K562 (cell line): Measurements from ENCODE around the gene PXN. TPM values are rescaled to one million over a fixed set of nuclear protein-coding genes. Genes with fewer than 3 reads are reported as not detected.

Experiments
- ATAC-seq: fragments of 200-7000 bp; cut with Tn5 transposase; 3 replicates; pipeline ENCODE4 v1.9.1; 2020; ENCODE audit warnings: moderate library complexity
- BruUV-seq: library from RNA; stranded (reverse); fragments of 400-500 nt; replicated peaks from 2 replicates; lab custom pipeline; 2021; lab: Mats Ljungman, UMichigan
- CTCF ChIA-PET: fragments of 300-600 bp; formaldehyde crosslinking; extraction: SDS; loops from one replicate; lab custom pipeline; 2021; ENCODE audit warnings: low intra/inter-chr PET ratio; lab: Yijun Ruan, JAX
- POLR2A ChIA-PET: fragments of 300-600, 350-650 bp; sonication (Branson Sonifier 250); formaldehyde crosslinking; extraction: SDS; loops from one replicate; lab custom pipeline; 2021; ENCODE audit warnings: antibody characterized with exemption, inconsistent platforms; lab: Yijun Ruan, JAX
- DNase-seq, 4 experiments: peaks; one replicate each; pipeline versions ENCODE4 v3.0.0 to v3.0.0-alpha.2; 2011 to 2018; ENCODE audit warnings: low spot score in 3 of 4, mixed read lengths in 3 of 4; ENCODE audit errors: extremely low read depth in 1 of 4
- FAIRE-seq: peaks from 2 replicates; lab custom pipeline; 2011; peaks lifted over from hg19 to GRCh38; lab: Jason Lieb, UNC
- H2AFZ ChIP-seq: 2 replicates; pipeline ENCODE4 v1.6.0; 2011; ENCODE audit warnings: low read depth, low read length, control low read depth, inconsistent platforms
- H3K27ac ChIP-seq: fragments of 200-600 bp; 3 replicates; pipeline ENCODE4 v1.8.0; 2011; ENCODE audit warnings: low read depth, mild to moderate bottlenecking, control low read depth, inconsistent platforms, low read length, moderate library complexity, mixed read lengths; ENCODE audit errors: extremely low read depth
- H3K27me3 ChIP-seq, 2 experiments: fragments of 300-600 bp in 1 of 2; 2 replicates in 1 of 2; 3 replicates in 1 of 2; pipeline versions ENCODE4 v1.6.0 to v1.8.0; 2011; ENCODE audit warnings: inconsistent platforms in 2 of 2, low read length in 2 of 2, mild to moderate bottlenecking in 1 of 2, mixed read lengths in 1 of 2, moderate library complexity in 1 of 2; ENCODE audit not compliant: control insufficient read depth in 2 of 2, insufficient read depth in 2 of 2
- H3K36me3 ChIP-seq: fragments of 300-600 bp; 3 replicates; pipeline ENCODE4 v1.8.0; 2011; ENCODE audit warnings: mild to moderate bottlenecking, low read length, inconsistent platforms; ENCODE audit not compliant: control insufficient read depth, insufficient read depth
- H3K4me1 ChIP-seq, 2 experiments: fragments of 200-600 bp in 1 of 2; replicated peaks in 1 of 2; 2 replicates in 1 of 2; 3 replicates in 1 of 2; pipeline versions ENCODE4 v1.5.1 to v1.8.0; 2011; ENCODE audit warnings: inconsistent platforms in 2 of 2, low read length in 2 of 2, mild to moderate bottlenecking in 1 of 2, mixed read lengths in 1 of 2, moderate library complexity in 1 of 2; ENCODE audit not compliant: control insufficient read depth in 2 of 2, insufficient read depth in 2 of 2
- H3K4me2 ChIP-seq: 2 replicates; pipeline ENCODE4 v1.6.1; 2011; ENCODE audit warnings: low read length, control low read depth, inconsistent platforms, mixed read lengths; ENCODE audit not compliant: insufficient read depth
- H3K4me3 ChIP-seq: fragments of 200-600 bp; sonication (generic), shearing (Covaris generic); 2 replicates; pipeline ENCODE4 v1.5.1; 2016; ENCODE audit warnings: control low read depth, inconsistent platforms
- H3K79me2 ChIP-seq: fragments of 200-600 bp; 3 replicates; pipeline ENCODE4 v1.8.0; 2011; ENCODE audit warnings: low read length, inconsistent platforms; ENCODE audit not compliant: control insufficient read depth, insufficient read depth
- H3K9ac ChIP-seq, 2 experiments: 2 replicates each; pipeline versions ENCODE4 v1.6.0 to v1.6.1; 2011; ENCODE audit warnings: low read depth in 2 of 2, low read length in 2 of 2, control low read depth in 1 of 2, inconsistent platforms in 1 of 2, mild to moderate bottlenecking in 1 of 2, mixed read lengths in 1 of 2; ENCODE audit not compliant: insufficient read depth in 1 of 2
- H3K9me1 ChIP-seq: one replicate; pipeline ENCODE4 v1.6.0; 2011; ENCODE audit warnings: inconsistent platforms, mild to moderate bottlenecking, low read length, moderate library complexity; ENCODE audit not compliant: control insufficient read depth, insufficient read depth
- H3K9me3 ChIP-seq: replicated peaks from 2 replicates; pipeline ENCODE4 v1.5.1; 2011; ENCODE audit warnings: low read depth, low read length, inconsistent platforms; ENCODE audit not compliant: control insufficient read depth, insufficient read depth
- H4K20me1 ChIP-seq: replicated peaks from 2 replicates; pipeline ENCODE4 v1.6.1; 2011; ENCODE audit warnings: low read length, inconsistent platforms, mixed read lengths; ENCODE audit not compliant: control insufficient read depth, insufficient read depth
- CEBPB ChIP-seq: fragments of 450-650 bp; IDR thresholded peaks from 2 replicates; pipeline ENCODE4 v1.6.1; 2016; ENCODE audit warnings: missing genetic modification characterization, missing compliant biosample characterization
- CTBP1 ChIP-seq: fragments of 450-650 bp; IDR thresholded peaks from 2 replicates; pipeline ENCODE4 v1.6.1; 2016; ENCODE audit warnings: borderline replicate concordance
- MYNN ChIP-seq, 2 experiments: sonication (generic); formaldehyde crosslinking in 1 of 2; IDR thresholded peaks; 2 replicates each; pipeline versions ENCODE4 v1.5.0 to v1.6.1; 2016 to 2020; ENCODE audit warnings: antibody characterized with exemption in 1 of 2, missing genetic modification reagents in 1 of 2
- POLR2A ChIP-seq: fragments of 450-650 bp; conservative IDR thresholded peaks from 2 replicates; pipeline ENCODE4 v1.6.1; 2016
- PTBP1 ChIP-seq: fragments of 200-400 bp; formaldehyde crosslinking; IDR thresholded peaks from 2 replicates; pipeline ENCODE4 v1.6.1; 2017; ENCODE audit warnings: low read depth, low read length
- RBM39 ChIP-seq: fragments of 200-400 bp; formaldehyde crosslinking; optimal IDR thresholded peaks from 2 replicates; pipeline ENCODE3; 2018; ENCODE audit warnings: low read depth, low read length
- SAFB2 ChIP-seq: fragments of 200-400 bp; formaldehyde crosslinking; IDR thresholded peaks from 2 replicates; pipeline ENCODE4 v1.6.1; 2018; ENCODE audit warnings: borderline replicate concordance, low read length, low read depth, moderate library complexity; ENCODE audit not compliant: severe bottlenecking
- SRSF7 ChIP-seq: fragments of 200-400 bp; formaldehyde crosslinking; optimal IDR thresholded peaks from 2 replicates; pipeline ENCODE3; 2017; ENCODE audit warnings: mild to moderate bottlenecking, low read depth, low read length
- TEAD1 ChIP-seq, 2 experiments: fragments of 450-650 bp in 1 of 2; sonication (generic) in 1 of 2; formaldehyde crosslinking; IDR thresholded peaks; 2 replicates each; pipeline versions ENCODE4 v1.4.0 to v1.8.0; 2020 to 2022; ENCODE audit warnings: mild to moderate bottlenecking in 2 of 2, missing genetic modification reagents in 1 of 2
- TGIF2 ChIP-seq: sonication (generic); formaldehyde crosslinking; IDR thresholded peaks from 2 replicates; pipeline ENCODE4 v1.8.1; 2022; ENCODE audit warnings: mild to moderate bottlenecking, missing genetic modification reagents, moderate library complexity
- THRAP3 ChIP-seq: fragments of 450-650 bp; IDR thresholded peaks from 2 replicates; pipeline ENCODE4 v1.6.1; 2016; ENCODE audit warnings: mild to moderate bottlenecking, inconsistent platforms, borderline replicate concordance
- ZC3H4 ChIP-seq: sonication (generic); formaldehyde crosslinking; IDR thresholded peaks from 2 replicates; pipeline ENCODE4 v1.9.0; 2021; ENCODE audit warnings: missing genetic modification reagents, borderline replicate concordance
- ZNF165 ChIP-seq: fragments of 250-450 bp; sonication (Bioruptor Pico); IDR thresholded peaks from 2 replicates; pipeline ENCODE4 v1.4.0; 2020; ENCODE audit warnings: borderline replicate concordance
- WGBS: fragments of 100-300 bp; shearing (Covaris generic); methylation state at CpG from one replicate; pipeline ENCODE4 v1.1.6; 2016; ENCODE audit warnings: low coverage, mixed read lengths; ENCODE audit not compliant: insufficient coverage; ENCODE audit errors: missing lambda C conversion rate; 5-methylcytosine and 5-hydroxymethylcytosine counted together
- in situ Hi-C: fragments of 300-500 bp; cut with MboI; formaldehyde crosslinking; loops from 4 replicates; pipeline ENCODE4 v1.15.0; 2018; ENCODE audit warnings: inconsistent platforms, mixed read lengths
- intact Hi-C: fragments of 100-400 bp; cut with micrococcal nuclease; formaldehyde crosslinking; loops from 2 replicates; pipeline ENCODE4 v1.14.2; 2022
- polyA plus RNA-seq, 8 experiments: library from polyadenylated mRNA; depleted of rRNA in 4 of 8; stranded (reverse) in 5 of 8; unstranded in 3 of 8; fragments of >200 nt; fragmentation: Nextera tagmentation in 2 of 8; fragmentation: Illumina TruSeq in 1 of 8; extraction: Ambion mirVana in 2 of 8; extraction: Trizol in 1 of 8; gene quantifications; 2 replicates each; pipeline versions ENCODE4 v1.2.1 to v1.2.3, GENCODE V29; 2011 to 2014; ENCODE audit warnings: inconsistent platforms in 1 of 8, missing spikeins in 1 of 8
- total RNA-seq, 7 experiments: library from RNA; depleted of rRNA in 6 of 7; stranded (reverse); fragments of >200 nt in 6 of 7; fragmentation: Illumina TruSeq in 2 of 7; extraction: Trizol in 2 of 7; gene quantifications; 2 replicates each; pipeline versions ENCODE4 v1.2.1 to v1.2.3, GENCODE V29; 2011 to 2021; ENCODE audit warnings: low replicate concordance in 1 of 7
- TF ChIP-seq, protein P1 (sequence below), 2 experiments: IDR thresholded peaks; 2 replicates each; pipeline ENCODE4 v1.6.1; 2012; ENCODE audit warnings: improper control_type of control experiment in 2 of 2, low read depth in 2 of 2, low read length in 2 of 2, borderline replicate concordance in 1 of 2
- TF ChIP-seq, protein P2 (sequence below), 2 experiments: fragments of 450-650 bp; IDR thresholded peaks; 2 replicates each; pipeline ENCODE4 v1.6.1; 2018; ENCODE audit warnings: mild to moderate bottlenecking in 2 of 2, low read depth in 1 of 2; ENCODE audit not compliant: partially characterized antibody in 2 of 2

The PXN gene
- total and polyA plus RNA-seq, 9 of the 15 experiments (the other 6 are each of a cell fraction or from before 2014, with no cell fraction given) = 4.0 to 74.1 (median 18.6) TPM

DNA sequence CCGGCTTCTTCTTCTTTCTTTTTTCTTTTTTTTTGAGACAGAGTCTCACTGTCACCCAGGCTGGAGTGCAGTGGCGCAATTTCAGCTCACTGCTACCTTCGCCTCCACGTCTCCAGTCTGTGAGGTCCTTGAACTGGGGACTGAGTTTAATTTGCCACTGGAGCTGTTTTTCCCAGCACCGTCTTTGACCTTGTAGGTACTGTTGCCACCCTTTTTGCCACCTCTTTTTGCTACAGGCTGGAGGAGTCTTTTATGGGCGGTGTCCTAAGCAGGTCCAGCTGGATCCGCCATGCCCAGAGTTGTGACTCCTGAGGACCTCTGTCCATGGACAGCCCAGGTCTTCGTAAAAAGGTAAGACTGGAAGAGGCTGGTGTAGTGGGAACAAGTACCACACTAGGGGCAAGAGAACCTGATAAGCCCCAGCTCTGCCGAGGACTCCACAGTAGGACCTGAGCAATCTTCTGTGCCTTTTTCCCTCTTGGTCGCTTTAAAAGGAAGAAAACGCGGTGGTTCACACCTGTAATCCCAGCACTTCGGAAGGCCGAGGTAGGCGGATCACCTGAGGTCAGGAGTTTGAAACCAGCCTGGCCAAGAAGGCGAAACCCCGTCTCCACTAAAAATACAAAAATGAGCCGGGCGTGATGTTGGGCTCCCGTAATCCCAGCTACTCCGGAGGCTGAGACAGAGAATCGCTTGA, 25.2 kb upstream of the PXN start:
- 3% methylated on average over 21 of the region's 22 CpGs for whole genome bisulfite sequencing
- Histone ChIP-seq H3K36me3 (no peaks in the 10 kb centered on the region), H3K27me3 (no peaks in the 10 kb centered on the region)
- TF ChIP-seq CEBPB (tag) (peak; percentile 70), ZC3H4 (peak; percentile 84; the same call in 1 of the 2 replicates), SRSF7 (no peak), POLR2A (no peak), TGIF2 (CRISPR knock-in tag) (no peak), THRAP3 (no peak), PTBP1 (0 out of 2 replicates have a peak, but pooled peaks have one; percentile 45), CTBP1 (0 out of 2 replicates have a peak, but pooled peaks have one; percentile 17), ZNF165 (CRISPR knock-in tag) (no peak), RBM39 (no peak), TEAD1 (CRISPR knock-in tag; IDR thresholded peaks at IDR 0.05) (0 out of 4 replicates have a peak, but pooled peaks of 1 of the 2 experiments have one; percentile 47), SAFB2 (no peak), MYNN (IDR thresholded peaks at IDR 0.05) (no peak), MYNN (CRISPR knock-in tag; IDR thresholded peaks at IDR 0.05) (no peak)
- TF ChIP-seq, protein P1, sequence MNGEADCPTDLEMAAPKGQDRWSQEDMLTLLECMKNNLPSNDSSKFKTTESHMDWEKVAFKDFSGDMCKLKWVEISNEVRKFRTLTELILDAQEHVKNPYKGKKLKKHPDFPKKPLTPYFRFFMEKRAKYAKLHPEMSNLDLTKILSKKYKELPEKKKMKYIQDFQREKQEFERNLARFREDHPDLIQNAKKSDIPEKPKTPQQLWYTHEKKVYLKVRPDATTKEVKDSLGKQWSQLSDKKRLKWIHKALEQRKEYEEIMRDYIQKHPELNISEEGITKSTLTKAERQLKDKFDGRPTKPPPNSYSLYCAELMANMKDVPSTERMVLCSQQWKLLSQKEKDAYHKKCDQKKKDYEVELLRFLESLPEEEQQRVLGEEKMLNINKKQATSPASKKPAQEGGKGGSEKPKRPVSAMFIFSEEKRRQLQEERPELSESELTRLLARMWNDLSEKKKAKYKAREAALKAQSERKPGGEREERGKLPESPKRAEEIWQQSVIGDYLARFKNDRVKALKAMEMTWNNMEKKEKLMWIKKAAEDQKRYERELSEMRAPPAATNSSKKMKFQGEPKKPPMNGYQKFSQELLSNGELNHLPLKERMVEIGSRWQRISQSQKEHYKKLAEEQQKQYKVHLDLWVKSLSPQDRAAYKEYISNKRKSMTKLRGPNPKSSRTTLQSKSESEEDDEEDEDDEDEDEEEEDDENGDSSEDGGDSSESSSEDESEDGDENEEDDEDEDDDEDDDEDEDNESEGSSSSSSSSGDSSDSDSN (IDR thresholded peaks at IDR 0.05; ENCODE audit: borderline replicate concordance in 1 of 2, low read depth in 2 of 2, low read length in 2 of 2) = no peak
- TF ChIP-seq, protein P2, sequence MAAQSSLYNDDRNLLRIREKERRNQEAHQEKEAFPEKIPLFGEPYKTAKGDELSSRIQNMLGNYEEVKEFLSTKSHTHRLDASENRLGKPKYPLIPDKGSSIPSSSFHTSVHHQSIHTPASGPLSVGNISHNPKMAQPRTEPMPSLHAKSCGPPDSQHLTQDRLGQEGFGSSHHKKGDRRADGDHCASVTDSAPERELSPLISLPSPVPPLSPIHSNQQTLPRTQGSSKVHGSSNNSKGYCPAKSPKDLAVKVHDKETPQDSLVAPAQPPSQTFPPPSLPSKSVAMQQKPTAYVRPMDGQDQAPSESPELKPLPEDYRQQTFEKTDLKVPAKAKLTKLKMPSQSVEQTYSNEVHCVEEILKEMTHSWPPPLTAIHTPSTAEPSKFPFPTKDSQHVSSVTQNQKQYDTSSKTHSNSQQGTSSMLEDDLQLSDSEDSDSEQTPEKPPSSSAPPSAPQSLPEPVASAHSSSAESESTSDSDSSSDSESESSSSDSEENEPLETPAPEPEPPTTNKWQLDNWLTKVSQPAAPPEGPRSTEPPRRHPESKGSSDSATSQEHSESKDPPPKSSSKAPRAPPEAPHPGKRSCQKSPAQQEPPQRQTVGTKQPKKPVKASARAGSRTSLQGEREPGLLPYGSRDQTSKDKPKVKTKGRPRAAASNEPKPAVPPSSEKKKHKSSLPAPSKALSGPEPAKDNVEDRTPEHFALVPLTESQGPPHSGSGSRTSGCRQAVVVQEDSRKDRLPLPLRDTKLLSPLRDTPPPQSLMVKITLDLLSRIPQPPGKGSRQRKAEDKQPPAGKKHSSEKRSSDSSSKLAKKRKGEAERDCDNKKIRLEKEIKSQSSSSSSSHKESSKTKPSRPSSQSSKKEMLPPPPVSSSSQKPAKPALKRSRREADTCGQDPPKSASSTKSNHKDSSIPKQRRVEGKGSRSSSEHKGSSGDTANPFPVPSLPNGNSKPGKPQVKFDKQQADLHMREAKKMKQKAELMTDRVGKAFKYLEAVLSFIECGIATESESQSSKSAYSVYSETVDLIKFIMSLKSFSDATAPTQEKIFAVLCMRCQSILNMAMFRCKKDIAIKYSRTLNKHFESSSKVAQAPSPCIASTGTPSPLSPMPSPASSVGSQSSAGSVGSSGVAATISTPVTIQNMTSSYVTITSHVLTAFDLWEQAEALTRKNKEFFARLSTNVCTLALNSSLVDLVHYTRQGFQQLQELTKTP (IDR thresholded peaks at IDR 0.05; ENCODE audit: low read depth in 1 of 2, partially characterized antibody in 2 of 2) = peak in 1 of 2 experiments; percentile 34

More for the DNA sequence above, 25.2 kb upstream of the PXN start:
- DNase-seq (peak in 2 of 4 experiments; percentile 29 to 30), FAIRE-seq (peak; percentile 15), ATAC-seq (peak; percentile 4)
- peak overlapping the region; percentile 88 for H2AFZ ChIP-seq
- intact Hi-C loops = loop anchor here (1.0 to 10.0 kb wide), 2 partner anchors 62 to 176 kb away; partner anchors contain the start of gene RAB35
- ChIA-PET CTCF (no interaction called here), POLR2A (interaction anchor here (0.5 to 7.2 kb wide), 86 partner anchors 9 to 1943 kb away, joined by 3 to 420 read pairs (median 5); partner anchors contain the start of genes BICDL1, COX6A1, DYNLL1 and GCN1)
- in situ Hi-C loops = no loop called here
- H4K20me1 ChIP-seq = no peaks in the 10 kb centered on the region
- BruUV-seq = no TSS peak
- H3K4me2 ChIP-seq = peak overlapping the region; percentile 62
- no peaks in the 10 kb centered on the region for H3K79me2 ChIP-seq
- H3K4me1 ChIP-seq = peaks cover 8 to 18% of the 10 kb centered on the region in 2 experiments; a peak in 4 of 5 replicates
- no peaks in the 10 kb centered on the region for H3K9me1 ChIP-seq
- no peaks in the 10 kb centered on the region for H3K9me3 ChIP-seq
- H3K4me3 ChIP-seq = peak overlapping the region; percentile 29
- peak overlapping the region; percentile 49 to 76; a peak in 3 of 4 replicates for H3K9ac ChIP-seq
- H3K27ac ChIP-seq = peak overlapping the region; percentile 63
